Neutrophil (primary cell): ENCODE results near the gene ACTN2.

Experiments used
- H3K27ac ChIP-seq: fragments of 200-600 bp; sonication (generic); 2 replicates; pipeline ENCODE4 v1.5.1; 2016; ENCODE audit warnings: mild to moderate bottlenecking, moderate library complexity
- H3K27me3 ChIP-seq: fragments of 200-600 bp; sonication (generic); 2 replicates; pipeline ENCODE4 v1.6.0; 2016; ENCODE audit warnings: mild to moderate bottlenecking
- H3K36me3 ChIP-seq: fragments of 200-600 bp; sonication (generic); 2 replicates; pipeline ENCODE4 v1.5.1; 2017
- H3K4me1 ChIP-seq, 2 experiments: fragments of 200-600 bp in 1 of 2; sonication (generic) in 1 of 2; 1 replicate in 1 of 2; 2 replicates in 1 of 2; pipeline versions ENCODE4 v1.5.1 to v1.6.1; 2013 to 2016; ENCODE audit warnings: low read depth in 1 of 2, low read length in 1 of 2, mild to moderate bottlenecking in 1 of 2, moderate library complexity in 1 of 2; ENCODE audit not compliant: control insufficient read depth in 1 of 2, insufficient read depth in 1 of 2
- H3K4me3 ChIP-seq, 2 experiments: fragments of 200-600 bp in 1 of 2; sonication (generic) in 1 of 2; 1 replicate in 1 of 2; 2 replicates in 1 of 2; pipeline ENCODE4 v1.5.1; 2013 to 2016; ENCODE audit warnings: low read depth in 1 of 2, low read length in 1 of 2, mild to moderate bottlenecking in 1 of 2, moderate library complexity in 1 of 2
- H3K9me3 ChIP-seq: fragments of 200-600 bp; sonication (generic); 2 replicates; pipeline ENCODE4 v1.5.1; 2016
- CTCF ChIP-seq: fragments of 200-600 bp; sonication (generic); IDR thresholded peaks from 2 replicates; pipeline ENCODE4 v1.5.1; 2016; ENCODE audit warnings: antibody characterized with exemption

ACTN2 gene

DNA sequence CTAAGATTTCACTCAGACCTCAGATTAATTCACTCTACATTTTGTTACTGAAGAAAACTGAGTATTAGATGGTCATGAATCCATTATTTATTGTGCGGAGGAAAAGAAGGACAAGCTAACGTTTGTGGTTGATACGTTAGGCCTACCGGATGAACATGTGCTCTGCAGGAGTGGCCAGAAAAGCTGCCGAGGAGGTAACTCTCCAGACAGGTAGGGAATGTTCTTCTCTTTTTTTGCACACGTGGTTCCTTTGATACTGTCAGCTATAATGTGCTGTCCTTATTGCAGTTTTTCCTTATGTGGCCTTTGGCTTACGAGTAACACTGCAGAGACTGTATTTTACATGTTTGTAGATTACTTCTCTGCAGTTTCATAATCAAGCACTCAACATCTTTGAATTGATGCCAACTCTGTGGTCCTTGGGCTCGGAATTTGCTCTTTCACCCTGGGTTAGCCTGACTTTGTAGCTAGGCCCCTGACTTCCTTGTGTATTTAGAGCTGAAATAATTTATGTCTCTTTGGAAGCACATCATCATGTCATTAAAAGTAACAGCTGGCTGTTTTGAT lies 122.3 kb downstream of the ACTN2 start:
- Histone ChIP-seq H3K27ac (no peak overlapping the region), H3K9me3 (no peaks in the 10 kb centered on the region), H3K4me3 (no peak overlapping the region), H3K36me3 (peaks cover 23% of the 10 kb centered on the region), H3K4me1 (no peaks in the 10 kb centered on the region), H3K27me3 (no peaks in the 10 kb centered on the region)
- no peak for TF ChIP-seq CTCF

- Histone ChIP-seq H3K9me3 (no peaks in the 10 kb centered on the region), H3K36me3 (peaks cover 23% of the 10 kb centered on the region), H3K4me3 (no peak overlapping the region), H3K27me3 (no peaks in the 10 kb centered on the region), H3K4me1 (no peaks in the 10 kb centered on the region), H3K27ac (no peak overlapping the region)
- no peak for TF ChIP-seq CTCF
These were observed 122.8 kb downstream of the ACTN2 start for GRCh38 chr1:236809148-236809547.

DNA sequence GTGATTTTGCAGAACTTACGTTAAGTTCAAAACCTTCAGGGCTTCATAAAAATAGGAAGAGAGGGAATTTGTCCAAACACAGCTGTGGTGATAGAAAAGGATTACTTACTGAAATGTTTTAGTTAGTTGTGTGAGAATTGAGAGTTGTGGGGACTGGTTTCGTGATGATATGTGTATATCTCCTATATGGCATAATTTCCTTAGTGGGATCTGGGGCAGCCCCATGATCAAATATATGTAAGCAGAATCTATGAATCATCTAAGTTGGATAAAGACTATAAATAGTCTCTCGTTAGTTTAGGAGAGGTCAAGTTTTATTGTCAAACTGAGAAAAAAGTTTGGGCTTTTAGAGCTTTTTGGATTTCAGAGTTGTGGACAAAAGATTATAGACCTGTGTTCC lies 123.7 kb downstream of the ACTN2 start:
- Histone ChIP-seq H3K9me3 (no peaks in the 10 kb centered on the region), H3K27ac (no peak overlapping the region), H3K27me3 (no peaks in the 10 kb centered on the region), H3K36me3 (peaks cover 23% of the 10 kb centered on the region), H3K4me3 (no peak overlapping the region), H3K4me1 (no peaks in the 10 kb centered on the region)
- no peak for TF ChIP-seq CTCF

DNA sequence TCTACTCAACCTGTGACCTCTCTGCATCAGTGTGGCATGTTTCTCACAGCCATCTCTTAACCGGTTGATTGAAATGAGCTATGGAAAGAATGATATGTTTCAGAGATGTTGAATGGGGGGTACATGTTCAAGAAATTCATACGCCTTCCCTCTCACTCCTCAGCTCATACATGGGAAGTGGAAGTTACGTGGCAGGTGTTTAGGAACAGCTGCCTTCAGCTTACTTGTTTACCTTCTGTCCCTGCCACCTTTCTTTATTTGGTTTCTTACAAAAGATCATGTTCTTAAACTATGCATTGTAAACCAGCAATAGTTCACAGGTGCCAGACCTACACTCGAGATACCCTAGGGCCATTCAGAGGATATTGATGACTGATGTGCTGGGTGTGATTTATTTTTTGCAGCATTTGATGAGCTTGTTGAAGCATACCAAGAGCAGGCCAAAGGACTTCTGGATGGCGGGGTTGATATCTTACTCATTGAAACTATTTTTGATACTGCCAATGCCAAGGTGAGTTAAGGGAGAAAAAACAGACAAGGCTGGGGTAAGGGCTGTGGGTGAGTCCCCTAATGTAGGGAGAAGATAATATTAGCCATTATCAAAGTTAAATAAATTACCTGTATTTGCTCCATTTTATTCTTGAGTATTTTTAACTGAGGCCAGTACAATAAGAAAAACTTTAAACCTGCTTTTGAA lies 126.2 kb downstream of the ACTN2 start:
- no peaks in the 10 kb centered on the region for H3K9me3 ChIP-seq
- H3K36me3 ChIP-seq: peaks cover 35% of the 10 kb centered on the region
- H3K4me1 ChIP-seq: no peaks in the 10 kb centered on the region
- TF ChIP-seq CTCF: no peak
- no peak overlapping the region for H3K4me3 ChIP-seq
- H3K27me3 ChIP-seq: no peaks in the 10 kb centered on the region
- H3K27ac ChIP-seq: no peak overlapping the region
